GM12891 (cell line): ENCODE data around the gene NDST4.

Source experiments
- DNase-seq: peaks from one replicate; pipeline ENCODE4 v3.0.0; 2011; ENCODE audit warnings: low spot score; ENCODE audit not compliant: insufficient read length
- FAIRE-seq: peaks from 2 replicates; lab custom pipeline; 2011; peaks lifted over from hg19 to GRCh38; lab: Jason Lieb, UNC
- PAX5 ChIP-seq: IDR thresholded peaks from 2 replicates; pipeline ENCODE4 v1.6.1; 2011; ENCODE audit warnings: low read length, moderate library complexity, mild to moderate bottlenecking; ENCODE audit not compliant: insufficient read depth, severe bottlenecking
- POLR2A ChIP-seq: IDR thresholded peaks from 2 replicates; pipeline ENCODE4 v1.6.1; 2011; ENCODE audit warnings: low read depth, low read length, control low read depth
- POLR2AphosphoS5 ChIP-seq: IDR thresholded peaks from 2 replicates; pipeline ENCODE4 v1.6.1; 2011; ENCODE audit warnings: low read depth, low read length, control low read depth
- POU2F2 ChIP-seq: IDR thresholded peaks from 2 replicates; pipeline ENCODE4 v1.6.1; 2011; ENCODE audit warnings: low read depth, mild to moderate bottlenecking, control low read depth, low read length, moderate library complexity
- SPI1 ChIP-seq: IDR thresholded peaks from 2 replicates; pipeline ENCODE4 v1.6.1; 2011; ENCODE audit warnings: low read depth, low read length, control low read depth
- TAF1 ChIP-seq: IDR thresholded peaks from 2 replicates; pipeline ENCODE4 v1.6.1; 2011; ENCODE audit warnings: low read depth, low read length, control low read depth

NDST4 gene

DNA sequence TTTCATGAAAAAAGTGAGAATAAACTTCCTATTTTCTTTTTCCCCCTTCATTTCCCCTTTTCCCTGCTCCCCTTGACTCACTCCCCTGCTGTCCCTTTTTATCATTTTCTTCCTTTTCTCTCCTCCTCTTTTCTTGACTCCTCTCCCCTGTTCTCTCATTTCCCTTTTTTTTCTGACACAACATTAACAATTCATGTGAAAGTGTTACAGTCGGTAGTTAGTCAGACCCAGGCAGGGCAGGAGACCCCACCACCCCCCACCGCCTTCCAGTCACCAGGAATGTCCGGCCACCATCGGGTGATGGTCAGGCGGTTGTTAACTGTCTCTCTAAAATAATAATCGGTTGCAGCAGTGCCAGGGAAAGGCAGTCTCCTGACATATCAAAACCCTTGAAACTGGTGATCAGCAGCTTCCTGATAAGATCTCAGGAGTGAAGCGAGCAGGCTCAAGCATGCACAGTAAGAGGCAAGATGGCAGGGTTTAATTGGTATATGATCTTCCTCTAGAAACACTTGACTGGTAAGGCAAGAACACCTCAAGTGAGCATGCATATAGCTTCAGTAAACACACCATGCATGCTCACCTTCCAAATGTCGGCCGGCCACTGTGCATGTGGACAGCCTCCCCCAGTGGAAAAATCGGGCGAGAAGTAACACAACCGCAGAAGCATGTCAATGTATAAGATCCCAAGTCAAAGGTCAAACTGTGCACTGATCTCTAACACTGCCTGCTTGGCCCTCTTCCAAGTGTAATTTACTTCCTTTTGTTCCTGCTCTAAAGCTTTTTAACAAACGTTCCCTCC, 191.4 kb downstream of the NDST4 start:
- no peak for DNase-seq
- TF ChIP-seq TAF1 (no peak), PAX5 (no peak), POU2F2 (no peak), SPI1 (no peak), POLR2AphosphoS5 (no peak), POLR2A (no peak)
- FAIRE-seq, result no peak

DNA sequence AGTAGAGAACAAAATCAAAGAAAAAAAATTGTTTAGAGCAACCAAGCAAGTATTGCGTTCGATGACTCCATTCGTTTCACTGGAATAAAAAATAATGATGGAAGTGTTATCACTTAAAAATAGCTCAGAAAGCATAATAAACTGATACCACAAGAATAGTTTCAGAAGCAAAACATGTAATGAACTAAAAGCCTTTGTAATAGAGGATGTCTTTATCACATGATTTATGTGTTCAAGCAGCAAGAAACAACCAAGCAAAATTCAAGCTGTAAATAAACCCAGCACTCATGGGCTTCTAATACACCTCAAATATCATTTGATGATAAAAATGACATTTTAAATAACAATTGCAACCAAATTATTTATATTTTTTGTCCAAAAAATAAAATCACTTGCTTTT, 192.2 kb downstream of the NDST4 start:
- no peak for FAIRE-seq
- DNase-seq, result no peak
- no peak for TF ChIP-seq PAX5
- no peak for TF ChIP-seq POU2F2
- TF ChIP-seq SPI1, result no peak
- TF ChIP-seq TAF1, result no peak
- no peak for TF ChIP-seq POLR2A
- no peak for TF ChIP-seq POLR2AphosphoS5

DNA sequence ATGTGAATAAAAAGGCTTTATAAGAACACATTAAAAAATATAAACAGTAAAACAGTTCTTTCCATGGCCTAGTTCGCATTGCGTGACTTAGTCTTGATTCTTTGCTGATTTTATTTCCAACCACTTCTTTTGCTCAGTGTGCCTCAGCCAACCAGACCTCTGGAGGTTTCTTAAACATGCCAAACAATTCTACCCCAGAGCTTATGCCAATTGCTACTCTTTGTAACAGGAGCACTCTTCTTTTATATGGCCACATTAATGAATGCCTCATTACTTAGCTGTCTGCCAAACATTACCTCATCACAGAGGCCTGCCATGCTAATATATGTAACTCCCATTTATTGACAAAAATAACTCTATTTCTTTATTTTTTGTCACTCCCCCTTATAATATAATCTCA, 202.3 kb downstream of the NDST4 start:
- FAIRE-seq, result no peak

DNA sequence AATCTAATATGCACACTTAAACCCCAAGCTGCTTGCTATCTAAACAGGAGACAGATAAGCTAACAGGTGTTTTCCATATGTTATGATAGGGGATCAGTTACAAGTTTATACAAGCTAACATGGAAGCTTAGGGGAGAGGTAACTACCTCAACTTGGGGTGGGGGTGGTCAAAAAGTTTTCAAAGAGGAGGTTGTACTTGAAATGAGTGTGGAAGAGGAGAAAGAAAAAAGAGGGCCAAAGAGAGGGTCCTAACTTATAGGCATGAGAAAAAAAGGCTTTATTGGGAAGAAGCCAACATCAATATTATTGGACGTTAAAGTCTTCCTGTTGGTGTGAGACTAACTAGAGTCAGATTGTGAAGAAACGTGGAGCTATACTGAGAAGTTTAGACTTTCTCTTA, 205.9 kb downstream of the NDST4 start:
- no peak for TF ChIP-seq SPI1
- DNase-seq, result no peak
- no peak for FAIRE-seq

More for the DNA sequence above, 202.3 kb downstream of the NDST4 start:
- TF ChIP-seq POU2F2, result no peak
- TF ChIP-seq POLR2A, result no peak
- TF ChIP-seq POLR2AphosphoS5, result no peak
- TF ChIP-seq PAX5, result no peak
- TF ChIP-seq SPI1, result no peak
- no peak for TF ChIP-seq TAF1
- DNase-seq, result no peak

DNA sequence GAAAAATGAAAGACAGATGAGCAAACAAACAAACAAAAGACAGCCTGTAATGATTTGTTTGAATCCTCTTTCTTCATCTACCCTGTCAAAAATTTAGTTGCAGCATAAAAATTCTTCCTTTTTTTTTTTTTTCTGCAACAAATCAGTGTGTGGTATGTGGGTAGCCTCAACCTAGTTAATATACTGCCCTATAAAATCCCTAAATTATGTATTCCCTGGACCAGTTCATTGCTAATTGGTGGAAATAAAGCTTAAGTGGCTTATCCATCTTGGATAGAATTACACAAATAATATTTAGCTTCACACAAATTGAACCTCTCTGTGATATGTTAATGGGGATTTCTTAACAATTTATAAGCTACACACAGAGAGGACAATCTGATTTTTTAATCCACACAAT, 208.4 kb downstream of the NDST4 start:
- TF ChIP-seq SPI1, result no peak
- no peak for TF ChIP-seq PAX5
- TF ChIP-seq TAF1, result no peak
- no peak for TF ChIP-seq POLR2A
- FAIRE-seq, result no peak
- DNase-seq, result no peak

DNA sequence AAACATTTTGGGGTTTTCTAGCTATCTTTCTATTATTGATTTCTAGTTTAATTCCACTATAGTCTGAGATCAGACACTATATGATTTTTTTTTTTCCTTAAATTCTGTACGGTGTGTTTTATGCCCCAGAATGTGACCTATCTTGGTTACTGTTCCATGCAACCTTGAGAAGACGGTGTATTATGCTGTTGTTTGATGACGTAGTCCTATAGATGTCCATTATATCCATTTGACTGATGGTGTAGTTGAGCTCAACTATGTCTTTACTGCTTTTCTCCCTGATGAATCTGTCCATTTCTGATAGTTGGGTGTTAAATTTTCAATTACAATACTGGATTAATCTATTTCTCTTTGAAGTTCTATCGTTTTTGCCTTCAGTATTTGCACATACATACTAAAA, 212.5 kb downstream of the NDST4 start:
- TF ChIP-seq POU2F2, result no peak
- no peak for TF ChIP-seq POLR2A
- TF ChIP-seq POLR2AphosphoS5, result no peak
- TF ChIP-seq PAX5, result no peak
- TF ChIP-seq SPI1, result no peak
- no peak for TF ChIP-seq TAF1
- FAIRE-seq, result no peak
- no peak for DNase-seq

DNA sequence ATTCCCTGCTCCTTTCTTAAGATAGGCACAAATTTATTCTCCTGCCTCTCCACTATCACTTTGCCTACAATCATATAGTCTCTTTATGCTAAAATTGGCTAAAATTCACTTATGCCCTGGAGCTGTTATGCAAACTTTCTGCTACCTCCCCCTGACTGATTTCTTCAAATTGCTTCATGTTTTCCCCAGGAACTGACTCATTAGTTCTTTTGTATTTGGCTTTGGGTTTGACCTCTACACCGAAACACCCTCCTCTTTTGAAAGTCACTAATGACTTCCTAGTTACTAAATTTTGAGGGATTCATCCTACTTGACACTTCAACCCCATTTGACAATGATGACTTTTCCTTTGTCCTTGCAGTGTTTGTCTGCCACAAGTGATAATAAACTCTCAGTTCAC, 222.6 kb downstream of the NDST4 start:
- DNase-seq (no peak), FAIRE-seq (no peak)
- TF ChIP-seq PAX5 (no peak), POU2F2 (no peak), TAF1 (no peak), SPI1 (no peak), POLR2A (no peak), POLR2AphosphoS5 (no peak)

DNA sequence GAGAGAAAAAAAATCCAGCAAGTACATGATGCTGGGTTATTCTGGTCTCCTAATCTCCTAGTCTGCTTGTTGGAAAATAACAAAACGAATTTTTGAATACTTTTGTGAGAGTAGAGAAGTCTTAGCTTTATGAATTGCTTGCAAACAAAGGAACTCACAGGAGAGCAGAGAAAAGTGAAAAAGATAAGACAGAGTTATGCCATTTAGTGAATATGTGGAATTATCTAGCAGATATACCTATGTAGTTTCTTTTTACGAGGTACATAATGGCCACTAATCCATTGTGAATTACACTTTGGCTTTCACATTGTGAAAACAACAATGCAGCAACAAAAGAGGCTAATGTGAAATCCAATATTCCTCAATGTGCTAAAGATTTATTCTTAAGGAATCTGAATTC, 226.7 kb downstream of the NDST4 start:
- no peak for FAIRE-seq

DNA sequence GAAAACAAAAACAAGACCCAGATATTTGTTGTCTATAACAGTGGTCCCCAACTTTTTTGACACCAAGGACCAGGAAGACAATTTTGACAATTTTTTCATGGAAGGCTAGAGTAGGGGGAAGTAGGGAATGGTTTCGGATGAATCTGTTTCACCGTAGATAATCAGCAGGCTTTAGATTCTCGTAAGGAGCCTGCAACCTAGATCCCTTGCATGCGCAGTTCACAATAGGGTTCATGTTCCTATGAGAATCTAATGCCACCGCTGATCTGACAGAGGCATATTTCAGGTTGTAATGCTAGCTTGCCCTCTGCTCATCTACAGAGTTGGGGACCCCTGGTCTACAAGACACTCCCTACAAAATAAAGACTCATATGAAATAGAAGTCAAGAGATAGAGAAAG, 229.8 kb downstream of the NDST4 start:
- FAIRE-seq (no peak), DNase-seq (no peak)
- TF ChIP-seq POLR2AphosphoS5 (no peak), POU2F2 (no peak), POLR2A (no peak), PAX5 (no peak), SPI1 (no peak), TAF1 (no peak)

More for the DNA sequence above, 226.7 kb downstream of the NDST4 start:
- no peak for DNase-seq
- no peak for TF ChIP-seq SPI1
- no peak for TF ChIP-seq PAX5
- TF ChIP-seq POU2F2, result no peak

DNA sequence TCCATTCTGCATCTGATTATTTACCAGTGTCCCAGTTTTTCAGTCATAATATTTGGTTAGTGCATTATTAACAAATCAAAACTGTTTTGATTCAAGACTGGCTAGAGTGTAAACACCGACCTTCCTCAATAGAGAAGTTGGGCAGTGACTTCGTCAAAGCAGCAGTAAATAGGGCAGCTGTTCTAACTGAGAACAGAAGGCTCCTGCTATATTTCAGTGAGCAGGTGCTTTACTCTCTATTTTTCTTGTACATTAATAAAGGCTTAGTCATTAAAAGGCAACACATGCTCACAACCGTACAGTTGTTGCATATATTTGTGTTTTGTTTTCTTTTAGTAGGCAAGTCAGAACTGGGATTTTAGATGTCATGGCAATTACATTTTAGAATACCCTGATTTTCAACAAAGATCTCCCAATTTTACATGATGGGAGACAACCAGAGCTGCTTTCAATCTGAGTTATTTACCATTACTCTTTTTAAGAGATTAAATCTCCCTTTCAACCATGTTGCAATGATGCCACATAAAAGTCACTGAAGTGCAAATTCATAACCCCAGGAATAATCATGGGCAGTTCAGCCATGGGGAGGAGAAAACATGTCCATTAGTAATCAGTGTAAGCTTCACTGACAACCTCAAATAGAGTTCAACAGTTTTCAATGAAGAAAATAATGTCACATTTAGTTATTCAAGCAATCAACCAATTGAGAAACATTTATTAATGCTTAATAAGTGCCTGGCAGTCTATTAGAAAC, 233.3 kb downstream of the NDST4 start:
- DNase-seq (no peak), FAIRE-seq (no peak)
- TF ChIP-seq POLR2A (no peak), SPI1 (no peak), PAX5 (no peak), POLR2AphosphoS5 (no peak), TAF1 (no peak), POU2F2 (no peak)

DNA sequence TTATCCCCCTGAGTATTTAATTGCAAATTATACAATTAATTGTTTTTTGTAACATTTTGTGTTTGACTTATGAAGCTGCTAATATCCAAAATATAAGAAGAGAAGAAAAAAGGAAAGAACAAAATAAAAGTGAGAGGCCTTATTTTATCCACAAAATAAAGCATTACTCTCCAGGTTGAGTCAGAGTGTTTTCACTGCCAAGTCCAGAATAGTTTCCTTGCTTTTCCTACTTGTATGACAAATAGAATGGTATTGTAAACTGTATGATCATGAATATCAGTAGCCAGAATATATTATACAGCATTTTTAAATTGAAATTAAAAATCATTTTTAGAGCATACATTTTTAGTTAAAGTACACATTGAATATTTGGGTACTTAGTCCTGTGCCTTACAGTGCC, 237.8 kb downstream of the NDST4 start:
- no peak for TF ChIP-seq PAX5
- no peak for TF ChIP-seq POLR2AphosphoS5
- no peak for TF ChIP-seq TAF1
- TF ChIP-seq SPI1, result no peak
- TF ChIP-seq POU2F2, result no peak
- TF ChIP-seq POLR2A, result no peak
- DNase-seq (no peak), FAIRE-seq (no peak)
